Measurements from ENCODE around the gene ITPR2. TPM values are rescaled to one million over a fixed set of nuclear protein-coding genes. Genes with fewer than 3 reads are reported as not detected.

ITPR2 gene
- polyA plus RNA-seq, 1 of the 3 experiments (the other 2 are of a cell fraction) = 2.3 TPM

DNA sequence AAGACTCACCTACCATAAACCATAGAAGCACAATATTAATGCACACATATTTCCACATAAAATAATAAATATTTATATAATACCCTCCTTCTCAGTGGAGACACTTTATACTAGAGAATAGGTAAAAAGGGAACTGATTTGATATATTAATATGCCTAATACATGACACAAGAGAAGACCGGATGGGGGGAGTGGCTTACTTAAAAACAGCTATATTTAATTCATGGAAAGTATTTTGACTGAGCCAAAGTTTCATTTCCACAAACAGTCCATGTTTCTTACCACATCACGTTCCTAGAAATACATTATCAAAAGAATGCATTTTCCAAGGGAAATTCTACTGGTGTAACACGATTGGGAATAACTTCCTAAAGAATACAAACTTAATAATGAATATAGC, 63.4 kb downstream of the ITPR2 start:
- Histone ChIP-seq H4K20me1 (ENCODE audit: insufficient read depth) (no peaks in the 10 kb centered on the region), H3K9me3 (no peaks in the 10 kb centered on the region), H2AFZ (ENCODE audit: low read depth) (no peak overlapping the region), H3K79me2 (ENCODE audit: insufficient read depth) (no peaks in the 10 kb centered on the region), H3K4me3 (ENCODE audit: low read depth in 2 of 2, low read length in 1 of 2) (no peak overlapping the region), H3K9me2 (no peaks in the 10 kb centered on the region), H3K36me3 (replicated peaks in 1 of 2; ENCODE audit: control insufficient read depth in 1 of 2, insufficient read depth in 2 of 2, low read length in 1 of 2) (peaks cover 0 to 4% of the 10 kb centered on the region in 2 experiments), H3F3A (replicated peaks; ENCODE audit: insufficient read depth) (peaks cover 7% of the 10 kb centered on the region), H3K4me2 (no peak overlapping the region), H3K9ac (no peak overlapping the region), H3K27ac (ENCODE audit: low read depth in 2 of 2, low read length in 1 of 2) (no peak overlapping the region), H3K27me3 (ENCODE audit: insufficient read depth) (no peaks in the 10 kb centered on the region), H3K4me1 (ENCODE audit: control insufficient read depth in 1 of 2, insufficient read depth in 2 of 2, low read depth in 1 of 2, low read length in 1 of 2) (no peaks in the 10 kb centered on the region; a peak in 1 of 4 replicates)
- ChIA-PET POLR2A (no interaction called here), CTCF (interaction anchor here (0.9 kb wide), 1 partner anchor 17 kb away, joined by 3 read pairs; no protein-coding TSS in a partner anchor)
- WGBS (ENCODE audit: low lambda C conversion rate) = 51% methylated on average over 3 of the region's 3 CpGs
- DNase-seq = no peak
- TF ChIP-seq FOXM1 (IDR thresholded peaks at IDR 0.05; ENCODE audit: low read depth) (no peak), EP300 (IDR thresholded peaks at IDR 0.05; ENCODE audit: borderline replicate concordance in 1 of 2, low read depth in 1 of 2, low read length in 1 of 2) (no peak), SMC3 (IDR thresholded peaks at IDR 0.05; ENCODE audit: low read depth, low read length) (no peak), TAF1 (IDR thresholded peaks at IDR 0.05; ENCODE audit: borderline replicate concordance, low read depth, low read length) (no peak), FOSL2 (IDR thresholded peaks at IDR 0.05; ENCODE audit: borderline replicate concordance, low read depth) (no peak), NFIC (IDR thresholded peaks at IDR 0.05; ENCODE audit: borderline replicate concordance) (no peak), SIN3A (IDR thresholded peaks at IDR 0.05; ENCODE audit: borderline replicate concordance, low read depth, low read length) (no peak), ELF1 (IDR thresholded peaks at IDR 0.05) (no peak), EZH2phosphoT487 (IDR thresholded peaks at IDR 0.05; ENCODE audit: borderline replicate concordance, low read depth) (no peak), RAD21 (IDR thresholded peaks at IDR 0.05; ENCODE audit: low read length) (no peak)
- TF ChIP-seq, protein P1, sequence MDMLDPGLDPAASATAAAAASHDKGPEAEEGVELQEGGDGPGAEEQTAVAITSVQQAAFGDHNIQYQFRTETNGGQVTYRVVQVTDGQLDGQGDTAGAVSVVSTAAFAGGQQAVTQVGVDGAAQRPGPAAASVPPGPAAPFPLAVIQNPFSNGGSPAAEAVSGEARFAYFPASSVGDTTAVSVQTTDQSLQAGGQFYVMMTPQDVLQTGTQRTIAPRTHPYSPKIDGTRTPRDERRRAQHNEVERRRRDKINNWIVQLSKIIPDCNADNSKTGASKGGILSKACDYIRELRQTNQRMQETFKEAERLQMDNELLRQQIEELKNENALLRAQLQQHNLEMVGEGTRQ (IDR thresholded peaks at IDR 0.05; ENCODE audit: borderline replicate concordance, low read depth, low read length) = no peak
- TF ChIP-seq, protein P2, sequence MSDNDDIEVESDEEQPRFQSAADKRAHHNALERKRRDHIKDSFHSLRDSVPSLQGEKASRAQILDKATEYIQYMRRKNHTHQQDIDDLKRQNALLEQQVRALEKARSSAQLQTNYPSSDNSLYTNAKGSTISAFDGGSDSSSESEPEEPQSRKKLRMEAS (IDR thresholded peaks at IDR 0.05; ENCODE audit: low read depth) = no peak
- TF ChIP-seq, protein P3, sequence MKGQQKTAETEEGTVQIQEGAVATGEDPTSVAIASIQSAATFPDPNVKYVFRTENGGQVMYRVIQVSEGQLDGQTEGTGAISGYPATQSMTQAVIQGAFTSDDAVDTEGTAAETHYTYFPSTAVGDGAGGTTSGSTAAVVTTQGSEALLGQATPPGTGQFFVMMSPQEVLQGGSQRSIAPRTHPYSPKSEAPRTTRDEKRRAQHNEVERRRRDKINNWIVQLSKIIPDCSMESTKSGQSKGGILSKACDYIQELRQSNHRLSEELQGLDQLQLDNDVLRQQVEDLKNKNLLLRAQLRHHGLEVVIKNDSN (IDR thresholded peaks at IDR 0.05; ENCODE audit: borderline replicate concordance, low read depth) = no peak
- TF ChIP-seq, protein P4, sequence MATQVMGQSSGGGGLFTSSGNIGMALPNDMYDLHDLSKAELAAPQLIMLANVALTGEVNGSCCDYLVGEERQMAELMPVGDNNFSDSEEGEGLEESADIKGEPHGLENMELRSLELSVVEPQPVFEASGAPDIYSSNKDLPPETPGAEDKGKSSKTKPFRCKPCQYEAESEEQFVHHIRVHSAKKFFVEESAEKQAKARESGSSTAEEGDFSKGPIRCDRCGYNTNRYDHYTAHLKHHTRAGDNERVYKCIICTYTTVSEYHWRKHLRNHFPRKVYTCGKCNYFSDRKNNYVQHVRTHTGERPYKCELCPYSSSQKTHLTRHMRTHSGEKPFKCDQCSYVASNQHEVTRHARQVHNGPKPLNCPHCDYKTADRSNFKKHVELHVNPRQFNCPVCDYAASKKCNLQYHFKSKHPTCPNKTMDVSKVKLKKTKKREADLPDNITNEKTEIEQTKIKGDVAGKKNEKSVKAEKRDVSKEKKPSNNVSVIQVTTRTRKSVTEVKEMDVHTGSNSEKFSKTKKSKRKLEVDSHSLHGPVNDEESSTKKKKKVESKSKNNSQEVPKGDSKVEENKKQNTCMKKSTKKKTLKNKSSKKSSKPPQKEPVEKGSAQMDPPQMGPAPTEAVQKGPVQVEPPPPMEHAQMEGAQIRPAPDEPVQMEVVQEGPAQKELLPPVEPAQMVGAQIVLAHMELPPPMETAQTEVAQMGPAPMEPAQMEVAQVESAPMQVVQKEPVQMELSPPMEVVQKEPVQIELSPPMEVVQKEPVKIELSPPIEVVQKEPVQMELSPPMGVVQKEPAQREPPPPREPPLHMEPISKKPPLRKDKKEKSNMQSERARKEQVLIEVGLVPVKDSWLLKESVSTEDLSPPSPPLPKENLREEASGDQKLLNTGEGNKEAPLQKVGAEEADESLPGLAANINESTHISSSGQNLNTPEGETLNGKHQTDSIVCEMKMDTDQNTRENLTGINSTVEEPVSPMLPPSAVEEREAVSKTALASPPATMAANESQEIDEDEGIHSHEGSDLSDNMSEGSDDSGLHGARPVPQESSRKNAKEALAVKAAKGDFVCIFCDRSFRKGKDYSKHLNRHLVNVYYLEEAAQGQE (IDR thresholded peaks at IDR 0.05; ENCODE audit: low read depth, low read length) = no peak
